Astrocyte of the spinal cord (primary cell): Measurements from ENCODE around the gene CLCN6.

ENCODE experiments used
- DNase-seq: peaks from one replicate; pipeline ENCODE4 v3.0.0; 2011; ENCODE audit warnings: low read depth, low spot score
- H3K4me3 ChIP-seq: 2 replicates; pipeline ENCODE4 v1.5.1; 2011; ENCODE audit warnings: low read depth, mild to moderate bottlenecking, low read length, moderate library complexity
- in situ Hi-C: cut with HindIII; loops from 2 replicates; pipeline ENCODE4 v1.10.0; 2017; ENCODE audit warnings: low sequenced_read_pairs
- TF ChIP-seq, protein P1 (sequence below): IDR thresholded peaks from 2 replicates; pipeline ENCODE4 v1.5.1; 2012; ENCODE audit warnings: low read depth, mild to moderate bottlenecking, low read length, inconsistent platforms

CLCN6 gene

DNA sequence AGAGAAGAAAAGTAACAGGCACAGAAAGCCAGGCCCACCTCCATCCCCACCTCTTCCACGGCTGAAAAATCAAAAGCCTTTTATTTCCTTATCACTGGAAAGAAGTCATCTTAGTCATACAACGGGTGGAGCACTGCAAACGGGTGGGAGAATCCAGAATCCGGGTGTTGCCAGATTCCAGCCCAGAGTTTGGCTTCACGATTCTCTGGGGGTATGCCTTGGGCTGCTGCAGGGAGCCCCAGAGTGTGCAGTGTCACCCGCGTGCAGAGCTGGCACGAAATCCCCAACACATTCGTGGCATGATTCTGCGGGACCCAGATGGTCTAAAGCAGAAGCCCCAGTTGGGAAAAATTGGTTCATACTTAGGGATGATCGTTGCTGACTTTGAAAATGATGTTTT is 44.2 kb downstream of the CLCN6 start:
- no peak for DNase-seq
- in situ Hi-C loops, result no loop called here
- TF ChIP-seq, protein P1, sequence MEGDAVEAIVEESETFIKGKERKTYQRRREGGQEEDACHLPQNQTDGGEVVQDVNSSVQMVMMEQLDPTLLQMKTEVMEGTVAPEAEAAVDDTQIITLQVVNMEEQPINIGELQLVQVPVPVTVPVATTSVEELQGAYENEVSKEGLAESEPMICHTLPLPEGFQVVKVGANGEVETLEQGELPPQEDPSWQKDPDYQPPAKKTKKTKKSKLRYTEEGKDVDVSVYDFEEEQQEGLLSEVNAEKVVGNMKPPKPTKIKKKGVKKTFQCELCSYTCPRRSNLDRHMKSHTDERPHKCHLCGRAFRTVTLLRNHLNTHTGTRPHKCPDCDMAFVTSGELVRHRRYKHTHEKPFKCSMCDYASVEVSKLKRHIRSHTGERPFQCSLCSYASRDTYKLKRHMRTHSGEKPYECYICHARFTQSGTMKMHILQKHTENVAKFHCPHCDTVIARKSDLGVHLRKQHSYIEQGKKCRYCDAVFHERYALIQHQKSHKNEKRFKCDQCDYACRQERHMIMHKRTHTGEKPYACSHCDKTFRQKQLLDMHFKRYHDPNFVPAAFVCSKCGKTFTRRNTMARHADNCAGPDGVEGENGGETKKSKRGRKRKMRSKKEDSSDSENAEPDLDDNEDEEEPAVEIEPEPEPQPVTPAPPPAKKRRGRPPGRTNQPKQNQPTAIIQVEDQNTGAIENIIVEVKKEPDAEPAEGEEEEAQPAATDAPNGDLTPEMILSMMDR, result no peak
- H3K4me3 ChIP-seq, result no peak overlapping the region

DNA sequence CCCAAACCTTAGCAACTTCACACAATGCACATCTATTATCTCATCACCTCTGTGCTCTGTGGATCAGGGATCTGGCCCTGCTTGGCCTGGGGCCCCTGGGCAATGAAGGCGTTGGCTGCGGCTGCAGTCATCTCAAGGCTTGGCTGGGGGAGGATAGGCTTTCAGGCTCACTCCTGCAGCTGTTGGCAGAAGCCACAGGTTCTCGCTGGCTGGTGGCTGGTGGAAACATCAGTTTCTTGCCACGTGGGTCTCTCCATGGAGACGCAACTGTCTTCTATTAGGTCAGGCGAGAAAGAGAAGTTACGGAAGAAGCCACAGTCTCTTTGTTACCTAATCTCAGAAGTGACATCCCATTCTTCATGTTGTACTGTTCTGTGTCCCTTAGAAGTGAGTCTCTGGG is 45.2 kb downstream of the CLCN6 start:
- TF ChIP-seq, protein P1, result no peak
- no peak overlapping the region for H3K4me3 ChIP-seq
- in situ Hi-C loops, result no loop called here
- DNase-seq, result no peak

DNA sequence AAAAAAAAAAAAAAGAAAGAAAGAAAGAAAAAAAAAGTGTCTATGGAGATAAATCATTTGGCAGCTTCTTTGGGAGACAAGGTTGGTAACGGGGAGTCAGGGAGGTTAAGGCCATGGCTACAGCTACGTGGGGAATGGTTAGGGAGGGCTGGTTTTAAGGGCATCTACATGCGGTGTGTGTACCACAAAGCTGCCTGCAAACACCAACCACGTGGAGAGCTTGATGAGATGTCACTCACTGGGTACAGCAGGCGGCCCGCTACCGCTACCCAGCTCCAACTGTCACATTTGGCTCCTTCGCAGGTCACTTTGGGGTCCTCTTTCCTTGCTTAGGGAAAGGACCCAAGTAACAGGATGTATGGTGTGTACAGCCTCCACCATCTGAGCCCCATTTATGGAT is 48.5 kb downstream of the CLCN6 start:
- H3K4me3 ChIP-seq, result no peak overlapping the region
- TF ChIP-seq, protein P1, result no peak
- in situ Hi-C loops, result no loop called here
- DNase-seq, result no peak

DNA sequence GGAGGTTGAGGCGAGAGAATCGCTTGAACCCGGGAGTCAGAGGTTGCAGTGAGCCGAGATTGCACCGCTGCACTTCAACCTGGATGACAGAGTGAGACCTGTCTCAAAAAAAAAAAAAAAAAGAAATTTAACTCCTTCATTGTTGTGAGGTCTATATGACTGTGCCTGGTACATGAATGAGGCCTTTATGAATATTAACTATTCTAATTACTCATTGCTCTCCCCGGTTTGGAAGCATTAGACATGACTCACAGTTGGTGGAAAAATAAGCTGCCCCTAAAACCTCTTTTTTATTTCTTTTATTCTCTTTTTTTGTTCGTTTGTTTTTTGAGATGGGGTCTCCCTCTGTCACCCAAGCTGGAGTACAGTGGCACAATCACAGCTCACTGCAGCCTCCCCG is 49.4 kb downstream of the CLCN6 start:
- no peak for DNase-seq
- TF ChIP-seq, protein P1, result no peak
- no peak overlapping the region for H3K4me3 ChIP-seq
- in situ Hi-C loops, result no loop called here

DNA sequence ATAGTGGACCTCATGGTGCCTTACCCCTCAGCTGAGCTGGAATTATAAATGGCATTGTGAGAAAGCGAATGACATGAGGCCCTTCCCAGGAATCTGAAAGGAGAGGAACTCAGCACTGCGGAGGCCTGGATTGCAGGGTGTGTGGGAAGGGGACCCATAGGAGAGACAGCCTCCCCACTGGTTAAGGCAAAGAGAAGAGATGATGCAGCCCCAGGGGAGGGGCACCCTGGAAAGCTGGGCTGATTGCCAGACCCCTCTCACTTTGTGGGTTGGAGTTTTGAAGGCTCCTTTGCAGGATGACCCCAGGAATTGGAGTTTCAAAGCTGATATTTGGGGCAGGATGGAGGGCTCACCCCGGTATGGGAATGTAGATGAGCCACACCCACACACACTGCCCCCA is 50.7 kb downstream of the CLCN6 start:
- DNase-seq, result no peak
- TF ChIP-seq, protein P1, result no peak
- in situ Hi-C loops, result no loop called here
- H3K4me3 ChIP-seq, result no peak overlapping the region

DNA sequence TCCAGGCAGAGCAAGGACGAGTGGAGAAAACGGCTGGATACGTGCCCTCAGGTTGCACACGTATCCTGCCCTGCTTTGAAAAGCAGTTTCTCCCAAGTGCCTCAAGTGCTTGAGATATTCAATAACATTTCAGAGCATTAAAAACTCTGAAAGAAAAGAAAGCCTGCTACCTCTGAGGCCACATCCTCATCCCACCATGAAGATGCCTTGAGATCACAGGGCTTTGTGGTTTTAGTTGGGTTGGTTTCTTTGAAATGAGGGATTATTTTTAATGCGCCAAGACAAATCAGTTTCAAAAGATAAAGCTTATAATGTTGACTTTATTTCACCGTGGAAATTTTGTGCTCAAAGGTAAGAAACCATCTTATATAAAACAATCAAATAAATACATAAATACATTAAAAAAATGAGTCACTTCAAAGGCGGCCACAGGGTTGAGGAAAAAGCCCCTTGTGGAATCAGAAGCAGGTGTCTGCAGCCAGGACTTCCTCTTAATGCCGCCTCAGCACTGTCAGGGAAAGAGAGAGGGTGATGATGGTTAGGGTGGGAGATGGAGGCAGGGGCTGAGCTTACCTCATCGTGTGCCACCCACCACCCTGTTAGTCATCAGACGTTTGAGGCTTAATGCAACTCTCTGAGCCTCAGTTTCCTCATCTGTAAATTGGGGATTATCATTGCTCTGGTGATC is 51.3 kb downstream of the CLCN6 start:
- TF ChIP-seq, protein P1, result no peak
- no peak for DNase-seq
- in situ Hi-C loops, result no loop called here
- H3K4me3 ChIP-seq, result no peak overlapping the region

DNA sequence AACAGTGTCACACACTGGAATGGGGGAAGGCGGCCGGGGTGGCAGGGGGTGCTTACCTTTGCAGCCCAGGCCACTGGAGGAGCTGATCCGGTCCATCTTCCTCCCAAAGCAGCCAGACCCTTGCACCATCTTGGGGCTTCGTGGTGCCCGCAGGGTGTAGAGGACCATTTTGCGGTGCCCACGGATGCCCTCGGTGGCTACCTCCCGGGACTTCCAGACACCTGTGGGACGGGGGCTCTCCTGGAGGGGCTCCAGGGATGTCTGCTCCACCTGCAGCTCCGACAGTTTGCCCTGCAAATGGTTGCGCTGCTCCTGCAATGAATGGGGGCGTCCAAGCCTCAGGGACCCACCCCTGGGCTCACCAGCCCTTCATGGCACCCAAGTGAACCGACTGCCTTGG is 52.2 kb downstream of the CLCN6 start:
- no peak overlapping the region for H3K4me3 ChIP-seq
- no peak for DNase-seq
- in situ Hi-C loops, result no loop called here
- TF ChIP-seq, protein P1, result no peak
